Measurements from ENCODE around the gene NECTIN4. TPM values are rescaled to one million over a fixed set of nuclear protein-coding genes. Genes with fewer than 3 reads are reported as not detected.
A peak's percentile ranks its signal among the peaks of the same experiment; 100 is the strongest.

The NECTIN4 gene
- total RNA-seq, 1 donor from 2014 or later = not detected

- Mint-ChIP-seq H3K4me3 (peak overlapping the region; percentile 98), H3K27ac (ENCODE audit: unreplicated experiment) (no peak overlapping the region), H3K4me1 (peaks cover 37% of the 10 kb centered on the region), H3K9me3 (no peaks in the 10 kb centered on the region), H3K27me3 (ENCODE audit: low read depth) (no peaks in the 10 kb centered on the region), H3K36me3 (ENCODE audit: low read depth) (peaks cover 4% of the 10 kb centered on the region)
- no peak for TF ChIP-seq CTCF (conservative IDR thresholded peaks at IDR 0.05)
- DNase-seq (ENCODE audit: low read depth, low spot score) = no peak
Observed at GRCh38 chr1:161115132-161115711, 25.9 kb upstream of the NECTIN4 start.

DNA sequence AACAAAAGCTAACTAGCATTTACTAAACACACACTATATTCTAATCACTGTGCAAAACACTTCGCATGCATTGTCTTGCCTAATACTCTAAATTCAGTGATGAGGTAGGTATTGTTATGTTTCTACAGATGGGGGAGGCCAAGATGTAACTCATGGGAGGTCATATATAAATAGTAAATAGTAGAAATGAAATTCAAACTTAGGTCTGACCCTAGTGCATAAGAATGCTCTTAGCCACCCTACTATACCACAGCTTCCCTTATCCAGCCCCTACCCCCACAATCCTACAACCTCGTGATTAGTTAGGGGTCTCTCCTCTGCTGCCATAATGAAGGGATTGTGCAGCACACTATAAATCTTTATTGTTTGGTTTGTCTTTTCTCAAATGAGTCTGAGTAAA is 25.2 kb upstream of the NECTIN4 start:
- no peak for DNase-seq (ENCODE audit: low read depth, low spot score)
- peaks cover 33% of the 10 kb centered on the region for H3K4me1 Mint-ChIP-seq
- no peak overlapping the region for H3K4me3 Mint-ChIP-seq
- no peak for TF ChIP-seq CTCF (conservative IDR thresholded peaks at IDR 0.05)
- peaks cover 1% of the 10 kb centered on the region for H3K36me3 Mint-ChIP-seq (ENCODE audit: low read depth)
- no peak overlapping the region for H3K27ac Mint-ChIP-seq (ENCODE audit: unreplicated experiment)
- H3K27me3 Mint-ChIP-seq (ENCODE audit: low read depth) = no peaks in the 10 kb centered on the region
- no peaks in the 10 kb centered on the region for H3K9me3 Mint-ChIP-seq

DNA sequence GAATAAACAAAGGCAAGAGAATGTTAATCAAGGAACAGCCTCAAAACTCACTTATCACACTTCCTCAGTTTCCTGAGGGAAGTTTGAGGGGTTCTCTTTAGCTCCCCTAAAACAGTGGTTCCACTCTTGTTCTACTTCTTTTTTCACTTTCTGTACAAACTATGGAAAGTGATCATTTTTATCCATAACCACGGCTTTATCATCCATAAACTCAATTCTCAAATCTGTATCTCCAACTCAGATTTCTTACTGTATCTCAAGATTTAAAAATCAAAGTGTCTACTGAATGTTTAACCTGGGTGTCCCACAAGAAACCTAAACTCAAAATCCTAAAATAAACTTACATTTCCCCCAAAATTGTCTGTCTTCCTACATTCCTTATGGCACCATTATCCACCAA is 24.6 kb upstream of the NECTIN4 start:
- H3K4me3 Mint-ChIP-seq = peak overlapping the region; percentile 29
- H3K4me1 Mint-ChIP-seq = peaks cover 26% of the 10 kb centered on the region
- H3K36me3 Mint-ChIP-seq (ENCODE audit: low read depth) = no peaks in the 10 kb centered on the region
- no peaks in the 10 kb centered on the region for H3K9me3 Mint-ChIP-seq
- DNase-seq (ENCODE audit: low read depth, low spot score) = no peak
- H3K27me3 Mint-ChIP-seq (ENCODE audit: low read depth) = no peaks in the 10 kb centered on the region
- no peak for TF ChIP-seq CTCF (conservative IDR thresholded peaks at IDR 0.05)
- no peak overlapping the region for H3K27ac Mint-ChIP-seq (ENCODE audit: unreplicated experiment)

GRCh38 chr1:161111527-161111926 is 22.2 kb upstream of the NECTIN4 start:
- Mint-ChIP-seq H3K36me3 (ENCODE audit: low read depth) (no peaks in the 10 kb centered on the region), H3K4me3 (no peak overlapping the region)

DNA sequence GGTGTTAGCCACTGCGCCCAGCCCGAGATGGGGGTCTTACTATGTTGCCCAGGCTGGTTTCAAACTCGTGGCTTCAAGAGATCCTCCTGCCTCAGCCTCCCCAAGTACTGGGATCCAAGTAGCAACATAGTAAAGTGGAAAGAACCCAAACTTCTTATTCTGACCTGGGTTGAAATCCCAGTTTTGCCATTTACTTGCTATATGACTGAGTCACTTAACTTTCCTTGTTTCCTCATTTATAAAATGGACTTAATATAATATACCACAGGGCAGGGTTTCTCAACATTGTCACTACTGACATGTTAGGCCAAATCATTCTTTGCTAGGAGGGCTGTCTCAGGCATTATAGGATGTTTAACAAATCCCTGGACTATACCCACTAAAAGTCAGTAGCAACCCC is 21.8 kb upstream of the NECTIN4 start:
- H3K4me1 Mint-ChIP-seq = peaks cover 6% of the 10 kb centered on the region
- H3K36me3 Mint-ChIP-seq (ENCODE audit: low read depth) = no peaks in the 10 kb centered on the region
- DNase-seq (ENCODE audit: low read depth, low spot score) = no peak
- H3K4me3 Mint-ChIP-seq = no peak overlapping the region
- no peak for TF ChIP-seq CTCF (conservative IDR thresholded peaks at IDR 0.05)
- no peak overlapping the region for H3K27ac Mint-ChIP-seq (ENCODE audit: unreplicated experiment)
- H3K27me3 Mint-ChIP-seq (ENCODE audit: low read depth) = no peaks in the 10 kb centered on the region
- no peaks in the 10 kb centered on the region for H3K9me3 Mint-ChIP-seq

More at GRCh38 chr1:161111527-161111926, 22.2 kb upstream of the NECTIN4 start:
- TF ChIP-seq CTCF (conservative IDR thresholded peaks at IDR 0.05) = no peak
- Mint-ChIP-seq H3K4me1 (peaks cover 10% of the 10 kb centered on the region), H3K27ac (ENCODE audit: unreplicated experiment) (no peak overlapping the region), H3K9me3 (no peaks in the 10 kb centered on the region), H3K27me3 (ENCODE audit: low read depth) (no peaks in the 10 kb centered on the region)
- DNase-seq (ENCODE audit: low read depth, low spot score) = no peak
